NCI-H187 (cell line): ENCODE data around the gene CRB1.
"Not testable (repeated sequence)": the region's sequence is repeated elsewhere in the genome, so short reads cannot be mapped to it uniquely, and the experiment has no call there.

ENCODE experiments used
- DNase-seq, 2 experiments: peaks; one replicate each; lab custom pipeline; 2025; lab: John Stamatoyannopoulos, UW

CRB1 gene

DNA sequence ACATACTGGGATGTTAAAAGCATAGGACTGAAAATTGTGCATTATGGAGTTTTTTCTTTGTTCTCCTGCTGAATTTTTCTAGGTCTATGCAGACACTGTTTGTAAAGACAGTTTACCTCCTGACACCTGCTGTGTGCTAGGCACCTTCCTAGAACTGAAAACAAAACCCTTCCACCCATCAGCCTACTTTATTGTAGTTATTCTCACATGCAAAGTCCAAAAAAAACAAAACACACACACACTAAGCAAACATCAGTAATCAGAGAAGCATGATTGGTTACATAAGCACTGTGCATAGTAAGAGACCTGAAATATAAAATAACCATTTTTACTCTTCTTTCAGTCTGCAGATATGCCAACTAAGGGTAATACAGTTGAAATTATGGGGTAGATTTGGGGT is 195.1 kb downstream of the CRB1 start:
- no peak for DNase-seq

DNA sequence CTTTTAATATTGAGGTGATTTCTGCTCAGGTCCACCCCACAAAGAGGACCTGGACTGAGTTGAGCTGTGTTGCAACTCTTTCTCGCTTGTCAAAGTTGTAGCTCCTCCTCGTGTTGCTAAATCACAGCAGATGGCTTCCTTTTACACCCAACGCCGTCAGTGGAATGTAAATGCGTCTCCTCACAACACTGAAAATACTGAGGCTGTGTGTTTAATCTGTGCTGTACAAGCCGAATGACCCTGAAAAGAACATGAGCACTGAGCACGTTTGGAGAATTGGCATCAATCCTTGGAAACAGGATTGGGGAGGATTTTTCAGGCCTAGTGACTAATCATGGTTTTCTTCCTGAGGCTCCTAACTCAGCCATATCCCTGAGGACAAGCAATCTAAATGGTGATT is 196.0 kb downstream of the CRB1 start:
- DNase-seq: no peak

DNA sequence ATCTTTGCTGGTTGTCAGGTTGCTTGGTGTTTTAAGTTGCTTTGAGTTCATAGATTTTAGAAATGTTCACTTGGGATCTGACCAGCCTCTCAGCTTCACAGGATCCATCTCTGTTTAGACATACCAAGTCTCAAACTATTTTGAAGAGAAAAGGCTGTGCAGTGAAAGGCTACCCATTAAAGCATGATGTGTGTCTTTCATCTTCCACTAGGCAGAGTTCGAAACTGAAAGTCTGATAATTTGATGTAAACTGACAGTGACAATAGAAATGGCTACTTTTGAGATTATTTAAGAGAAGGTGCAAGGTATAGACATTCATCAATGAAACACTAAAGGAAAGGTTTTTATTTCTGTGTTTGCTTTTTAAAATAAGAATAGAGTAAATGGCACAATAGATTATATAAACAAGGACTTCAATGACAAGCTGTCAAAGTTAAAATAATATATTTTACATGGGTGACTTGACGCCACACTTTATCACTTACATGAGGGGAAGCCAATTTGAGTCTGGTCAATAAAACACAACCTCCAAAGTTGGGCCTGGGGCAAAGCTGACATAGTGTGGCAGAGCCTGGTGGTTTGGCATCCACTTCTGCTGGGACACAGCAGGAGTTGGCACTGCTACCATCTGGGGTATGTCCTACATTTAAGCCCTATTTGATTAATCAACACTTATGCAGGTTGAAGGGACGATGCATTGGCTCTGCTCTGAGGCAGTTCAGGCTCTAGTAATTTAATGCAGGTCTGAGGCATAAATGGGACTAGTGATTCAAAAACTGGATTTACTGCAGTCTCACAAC is 197.7 kb downstream of the CRB1 start:
- DNase-seq: no peak

DNA sequence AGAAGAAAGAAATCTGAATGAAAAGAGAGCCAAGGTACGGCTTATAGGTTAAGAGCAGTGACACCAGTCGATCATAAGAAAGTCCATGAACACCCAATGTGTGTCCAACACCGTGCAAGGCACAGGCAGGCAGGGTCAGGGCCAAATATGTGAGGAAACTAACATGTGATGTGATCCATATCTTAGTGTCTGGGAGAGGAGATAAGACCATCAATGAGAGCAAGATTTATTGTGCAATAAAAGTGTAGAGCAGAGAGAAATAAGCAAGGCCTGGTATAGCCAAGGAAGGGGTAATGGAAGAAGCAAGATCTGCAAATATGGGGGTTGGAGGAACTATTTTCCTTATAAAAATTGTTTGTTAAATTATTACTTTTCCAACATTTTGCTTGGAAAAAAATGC is 198.8 kb downstream of the CRB1 start:
- DNase-seq: no peak

DNA sequence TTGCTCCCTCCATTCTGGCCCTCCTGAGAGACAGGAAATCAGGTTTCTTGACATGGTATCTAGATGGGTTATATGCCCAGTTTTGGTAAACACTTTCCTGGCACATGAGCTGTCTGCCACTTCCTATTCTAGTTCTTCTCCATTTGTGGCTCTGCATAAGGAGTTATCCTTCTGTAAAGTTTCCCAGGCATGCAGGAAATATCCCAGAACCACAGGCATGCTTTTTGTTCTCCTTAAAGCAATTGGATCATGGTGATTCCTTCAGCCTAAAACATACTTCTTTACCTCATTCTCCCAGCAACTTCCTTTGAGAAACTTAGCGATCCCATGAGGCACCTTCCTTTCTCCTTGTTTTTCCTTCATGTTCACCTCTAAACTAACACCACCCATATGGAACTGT is 199.8 kb downstream of the CRB1 start:
- DNase-seq: no peak

DNA sequence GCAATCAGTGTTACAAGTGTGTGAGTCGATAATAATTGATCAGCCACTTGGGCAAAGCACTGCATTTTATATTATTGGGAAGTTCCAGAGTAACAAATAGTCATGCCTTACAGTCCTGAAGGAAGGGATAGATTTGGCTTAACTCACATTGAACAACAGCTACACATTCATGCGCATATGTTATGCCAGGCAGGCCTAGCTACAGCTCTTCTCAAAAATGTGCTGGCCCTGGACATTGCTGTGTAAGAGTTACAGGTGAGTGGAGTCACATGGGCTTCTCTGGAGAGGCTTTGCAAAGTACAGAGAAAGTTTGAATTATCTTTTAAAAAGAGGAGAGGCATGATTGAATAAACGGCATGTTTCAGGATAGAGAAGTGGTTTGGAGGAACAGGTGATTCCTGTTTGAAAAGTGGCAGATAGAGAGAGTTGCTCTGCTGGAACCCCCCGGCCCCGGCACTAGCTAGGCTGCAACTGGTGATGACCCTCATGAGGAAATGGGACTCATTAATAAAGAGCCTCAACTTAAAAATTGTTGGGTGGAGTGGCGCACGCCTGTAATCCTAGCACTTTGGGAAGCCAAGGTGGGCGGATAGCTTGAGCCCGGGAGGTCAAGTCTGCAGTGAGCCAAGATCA is 200.6 kb downstream of the CRB1 start:
- DNase-seq: no peak

DNA sequence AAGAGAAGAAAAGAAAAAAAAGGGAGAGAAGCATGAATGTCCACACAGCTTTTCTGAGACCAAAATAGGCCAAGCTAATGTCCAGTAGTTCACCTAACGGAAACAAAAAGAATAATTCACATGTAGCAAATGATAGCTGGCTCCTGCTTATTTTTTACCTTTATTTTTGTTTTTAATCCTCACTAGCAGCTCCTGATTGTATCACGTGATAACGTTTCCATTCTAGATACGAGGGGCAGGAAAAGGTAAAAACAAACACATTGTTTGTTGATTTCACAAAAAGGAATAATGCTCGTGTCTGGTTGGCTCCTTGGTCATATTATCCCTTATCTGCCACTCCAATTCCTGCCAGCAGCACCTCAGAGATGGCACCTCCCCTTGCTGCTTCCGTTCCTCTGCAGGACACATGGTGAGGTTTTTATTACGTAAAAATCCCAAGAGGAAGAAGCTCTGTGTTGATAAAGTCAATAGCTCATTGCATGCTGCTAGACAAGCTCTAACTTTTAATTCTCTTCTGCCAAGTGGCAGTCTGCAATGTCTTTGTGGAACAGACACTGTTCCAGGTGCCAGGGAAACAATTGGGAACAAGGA is 201.7 kb downstream of the CRB1 start:
- DNase-seq: no peak

DNA sequence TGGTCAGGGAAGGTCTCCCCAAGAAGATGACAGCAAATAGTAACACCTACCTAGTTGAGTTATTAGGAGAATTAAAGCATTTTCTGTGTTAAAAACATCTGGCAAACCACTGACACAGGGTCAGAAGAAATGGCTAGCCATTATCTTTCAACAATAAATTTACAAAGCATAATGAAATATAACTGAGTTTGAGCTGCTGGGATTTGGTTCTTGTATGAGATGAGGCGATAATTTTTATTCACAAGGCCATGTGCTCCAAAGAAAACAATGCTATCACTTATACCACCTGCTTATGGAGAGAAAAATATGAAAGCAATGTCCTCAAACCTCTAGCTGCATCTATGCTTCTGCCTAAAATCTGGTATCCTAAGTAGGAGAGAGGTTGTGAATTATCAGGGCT is 202.3 kb downstream of the CRB1 start:
- no peak for DNase-seq

DNA sequence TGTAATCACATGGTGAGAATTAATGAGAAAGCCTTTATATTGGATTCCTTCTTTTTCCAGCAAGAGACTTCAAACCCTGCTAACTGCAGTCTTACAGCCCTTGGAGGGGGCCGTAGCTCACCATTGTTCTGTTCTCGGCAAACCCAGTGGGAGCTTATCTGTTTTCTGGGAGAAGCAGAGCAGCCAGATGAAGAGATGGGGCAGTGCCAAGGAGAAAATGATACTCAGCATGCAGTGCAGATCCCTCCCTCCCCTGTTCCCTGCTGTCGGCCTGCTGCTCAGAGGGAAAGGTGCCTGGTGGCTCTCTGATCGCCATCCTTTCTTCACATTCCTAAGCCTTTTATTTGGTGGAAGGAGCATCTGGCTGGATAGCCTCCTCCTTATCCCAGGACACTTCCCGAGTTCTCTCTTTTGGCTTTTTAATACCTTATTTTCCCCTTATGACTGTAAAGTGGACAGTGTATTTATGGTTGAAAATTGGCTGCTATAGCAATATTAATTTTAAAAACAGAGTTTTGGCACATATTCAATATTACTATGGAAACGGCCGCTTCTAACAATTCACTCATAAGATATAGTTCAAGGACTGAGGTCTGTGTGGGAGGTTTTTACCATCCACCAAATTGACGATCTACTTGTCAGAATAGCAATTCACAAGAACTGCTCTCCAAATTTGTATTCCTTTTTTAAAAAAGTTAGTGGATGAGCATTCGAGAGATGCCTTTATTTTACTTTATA is 203.4 kb downstream of the CRB1 start:
- no peak for DNase-seq

DNA sequence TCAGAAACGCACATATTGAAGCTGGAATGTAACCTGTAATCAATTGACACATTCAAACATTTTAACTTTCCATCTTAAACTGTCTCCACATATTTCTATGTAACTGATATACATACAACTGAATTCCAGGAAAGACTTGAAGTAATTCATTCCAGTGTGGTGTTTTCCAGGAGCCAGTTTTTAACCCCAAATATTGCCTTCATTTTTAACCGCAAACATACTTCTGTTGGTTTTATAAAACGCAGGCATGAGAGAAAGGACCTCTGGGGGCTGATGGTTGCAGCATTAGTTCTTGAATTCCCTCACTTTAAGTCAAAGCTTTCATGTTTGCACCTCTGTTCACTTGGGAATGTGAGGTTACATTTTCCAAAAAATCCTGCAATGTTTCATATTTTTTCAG is 204.1 kb downstream of the CRB1 start:
- DNase-seq: no peak

DNA sequence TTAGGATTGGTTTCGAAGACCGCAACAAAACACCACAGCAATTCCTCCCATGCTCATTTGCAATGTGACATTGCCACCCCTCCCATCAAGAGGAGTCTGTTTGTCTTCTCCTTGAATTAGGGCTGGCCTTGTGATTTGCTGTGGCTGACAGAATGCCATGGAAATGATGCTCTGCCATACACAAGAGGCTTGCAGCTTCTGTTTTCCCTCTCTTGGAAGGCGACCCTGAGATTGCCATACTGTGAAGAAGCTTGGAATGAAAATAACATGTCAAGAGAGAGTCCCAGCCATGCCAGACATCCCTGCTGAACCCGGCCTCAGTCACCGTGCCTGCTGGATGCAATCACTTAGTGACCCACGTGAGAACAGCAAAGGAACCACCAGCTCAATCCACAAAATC is 212.4 kb downstream of the CRB1 start:
- DNase-seq: no peak

DNA sequence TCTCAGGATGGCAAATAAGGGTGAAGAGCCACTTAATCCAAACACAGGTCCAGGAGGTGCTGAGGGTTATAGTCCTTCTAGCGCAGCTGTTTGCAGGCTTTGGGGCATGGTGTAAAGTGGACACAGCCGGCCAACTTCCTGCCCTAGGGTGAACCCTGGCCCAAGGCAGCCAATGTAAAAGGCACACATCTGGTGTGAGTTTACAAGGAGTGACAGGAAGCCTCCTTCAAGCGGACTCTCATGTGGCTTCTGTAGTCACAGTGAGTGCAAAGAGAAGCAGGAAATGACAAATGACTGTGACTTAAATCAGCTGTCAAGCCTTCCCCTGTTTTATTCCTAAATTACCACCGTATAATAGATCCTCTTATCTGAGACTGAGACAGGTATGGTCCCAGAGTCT is 213.0 kb downstream of the CRB1 start:
- no peak for DNase-seq

DNA sequence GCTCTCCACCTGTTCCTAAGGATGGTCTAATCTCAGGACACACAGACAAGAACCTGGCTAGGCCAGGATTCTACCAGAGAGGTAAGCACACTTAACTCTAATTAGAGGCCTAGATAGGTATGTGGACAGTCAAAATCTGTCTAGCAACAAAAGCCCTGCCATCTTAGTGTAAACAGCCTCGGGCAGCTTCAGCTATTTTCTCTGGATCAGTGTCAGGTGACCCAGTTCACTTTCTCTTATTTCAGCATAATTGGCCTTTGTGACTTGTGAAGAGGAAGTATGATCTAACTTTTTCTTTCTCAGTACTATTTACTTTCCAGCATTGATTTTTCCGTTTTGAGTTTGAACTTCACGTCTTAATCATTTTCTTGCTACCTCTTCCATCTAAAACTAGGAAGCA is 217.7 kb downstream of the CRB1 start:
- no peak for DNase-seq

DNA sequence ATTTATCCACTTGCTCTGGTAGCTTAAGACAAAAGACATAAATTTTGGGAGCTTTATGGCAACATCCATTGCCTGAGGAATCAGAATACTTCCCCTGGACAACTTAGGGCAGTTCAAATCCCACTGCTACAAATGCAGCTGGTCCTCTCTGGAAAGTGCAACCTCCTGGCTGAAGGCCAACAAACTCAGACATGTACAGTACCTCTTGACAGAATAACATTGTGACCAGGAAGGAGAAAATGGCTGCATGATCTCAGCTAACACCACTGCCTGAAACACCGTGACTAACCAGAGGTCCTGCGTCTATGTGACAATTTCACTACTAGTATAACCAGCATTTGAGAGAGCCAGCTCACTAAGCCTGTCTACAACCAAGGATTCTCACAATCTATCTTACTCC is 218.9 kb downstream of the CRB1 start:
- peak in 1 of 2 experiments; percentile 4 for DNase-seq

DNA sequence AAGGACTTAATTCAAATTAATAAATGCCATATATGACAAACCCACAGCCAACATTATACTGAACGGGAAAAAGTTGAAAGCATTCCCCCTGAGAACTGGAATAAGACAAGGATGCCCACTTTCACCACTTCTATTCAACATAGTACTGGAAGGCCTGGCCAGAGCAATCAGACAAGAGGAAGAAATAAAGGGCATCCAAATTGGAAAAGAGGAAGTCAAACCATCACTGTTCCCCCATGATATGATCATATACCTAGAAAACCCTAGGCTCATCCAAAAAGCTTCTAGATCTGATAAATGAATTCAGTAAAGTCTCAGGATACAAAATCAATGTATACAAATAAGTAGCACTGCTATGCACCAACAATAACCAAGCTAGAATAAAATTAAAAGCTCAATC is 223.5 kb downstream of the CRB1 start:
- DNase-seq: not testable (repeated sequence)

DNA sequence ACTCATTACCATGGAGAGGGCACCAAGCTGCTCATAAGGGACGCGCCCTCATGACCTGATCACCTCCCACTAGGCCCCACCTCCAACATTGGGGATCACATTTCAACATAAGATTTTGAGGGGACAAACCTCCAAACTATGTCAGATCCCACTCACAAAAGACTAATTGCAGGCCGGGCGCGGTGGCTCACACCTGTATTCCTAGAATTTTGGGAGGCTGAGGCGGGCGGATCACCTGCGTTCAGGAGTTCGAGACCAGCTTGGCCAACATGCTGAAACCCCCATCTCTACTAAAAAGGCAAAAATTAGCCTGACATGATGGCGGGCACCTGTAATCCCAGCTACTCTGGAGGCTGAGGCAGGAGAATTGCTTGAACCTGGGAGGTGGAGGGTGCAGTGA is 228.7 kb downstream of the CRB1 start:
- no peak for DNase-seq

DNA sequence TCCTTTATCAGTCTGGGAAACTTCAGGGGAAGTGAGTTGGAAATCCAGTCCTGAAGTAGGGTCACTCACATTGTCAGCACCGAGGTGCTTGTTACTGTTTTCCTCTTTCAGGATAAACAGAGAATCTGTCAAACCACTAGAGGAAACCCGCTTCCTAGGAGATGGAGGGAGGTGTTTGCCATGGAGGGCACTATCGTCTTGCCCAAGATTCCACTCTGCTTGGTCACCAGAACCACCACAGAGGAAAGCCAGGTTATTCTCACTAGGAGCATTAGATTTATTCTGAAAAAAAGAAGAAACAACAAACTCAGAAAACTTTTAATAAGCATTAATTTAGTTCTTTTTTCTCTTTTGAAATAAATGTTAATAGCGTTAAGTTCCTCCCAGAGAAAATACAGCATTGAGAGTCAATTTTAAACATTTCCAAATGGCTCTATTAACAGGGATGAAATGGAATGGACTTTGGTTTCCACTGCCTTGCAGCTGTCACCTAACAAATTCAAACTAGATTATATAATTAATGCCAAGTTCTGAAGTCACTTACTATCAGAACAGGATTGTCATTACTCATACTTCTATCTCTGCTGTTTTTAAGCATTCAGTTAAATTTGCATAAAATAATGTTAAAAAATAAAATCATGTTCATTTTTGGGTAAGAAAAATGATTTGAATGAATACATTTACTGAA is 242.8 kb downstream of the CRB1 start:
- DNase-seq: no peak

DNA sequence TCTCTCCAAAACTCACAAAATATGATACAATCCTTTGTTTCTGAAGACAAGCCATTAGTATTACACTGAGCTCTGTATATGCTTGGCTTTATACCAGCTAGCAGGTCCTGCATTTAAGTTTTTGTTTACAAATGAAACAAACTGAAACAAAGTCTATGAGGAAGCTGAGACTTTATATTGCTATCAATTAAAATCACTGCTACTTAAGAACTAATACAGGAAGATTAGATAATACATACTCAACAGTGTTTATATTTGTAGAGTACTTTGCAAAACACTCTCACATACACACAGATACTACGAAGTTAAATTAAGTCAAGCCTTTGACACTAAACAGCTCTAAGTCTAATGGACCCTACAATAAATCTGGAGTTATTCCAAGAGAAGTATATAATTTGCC is 247.4 kb downstream of the CRB1 start:
- no peak for DNase-seq

DNA sequence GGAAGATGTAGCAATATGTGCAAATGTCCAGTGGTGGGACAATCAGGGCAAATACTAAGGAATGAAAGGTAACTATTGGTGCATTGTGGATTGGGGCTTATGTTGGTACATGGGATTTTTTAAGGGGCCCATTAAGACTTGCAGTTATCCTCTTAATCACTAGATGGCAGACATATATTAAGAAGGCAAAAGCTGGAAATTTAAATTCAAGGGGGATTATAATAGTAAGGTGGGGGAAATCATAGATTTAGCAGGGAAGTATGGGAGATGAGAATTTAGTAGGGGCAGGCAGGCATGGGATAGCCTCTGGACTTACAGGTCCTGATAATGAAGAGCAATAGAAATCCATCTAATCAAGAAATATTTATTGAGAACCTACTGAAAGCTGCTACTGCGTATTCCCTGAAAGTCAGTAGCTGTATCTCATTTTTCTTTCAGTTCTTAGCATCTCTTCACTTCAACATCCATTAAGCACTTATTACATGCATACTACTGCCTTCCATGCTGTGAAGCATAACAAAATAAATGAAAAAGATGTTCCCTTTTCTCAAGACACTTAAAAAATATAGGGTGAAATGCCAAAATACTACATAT is 251.8 kb downstream of the CRB1 start:
- no peak for DNase-seq

DNA sequence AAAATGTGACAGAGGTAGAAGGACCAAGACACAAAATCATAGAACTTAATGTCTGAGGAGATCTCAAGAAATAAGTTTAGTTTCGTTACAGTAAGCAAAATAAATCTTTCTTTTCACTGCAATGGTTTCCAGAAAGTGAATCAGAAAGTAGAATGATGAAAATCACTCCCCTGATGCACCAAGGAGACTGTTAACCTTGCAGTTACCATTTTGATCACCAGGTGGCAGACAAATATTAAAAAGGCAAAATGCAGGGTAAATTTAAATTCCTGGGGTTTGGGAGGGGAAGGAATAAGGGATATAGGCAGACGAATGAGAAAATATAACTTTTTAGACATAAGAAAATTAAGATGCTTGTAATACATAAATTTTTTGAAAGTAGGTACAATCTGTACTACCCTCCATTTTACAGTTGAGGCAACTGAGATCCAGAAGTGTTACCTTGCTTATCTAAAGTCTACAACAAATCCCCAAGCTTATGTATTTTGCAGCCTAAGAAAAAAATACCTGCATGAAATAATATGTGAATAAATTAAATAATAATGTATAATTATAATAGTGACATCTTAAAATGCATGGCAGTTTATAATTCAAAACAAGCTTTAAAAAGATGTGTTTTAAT is 253.2 kb downstream of the CRB1 start:
- DNase-seq: no peak

DNA sequence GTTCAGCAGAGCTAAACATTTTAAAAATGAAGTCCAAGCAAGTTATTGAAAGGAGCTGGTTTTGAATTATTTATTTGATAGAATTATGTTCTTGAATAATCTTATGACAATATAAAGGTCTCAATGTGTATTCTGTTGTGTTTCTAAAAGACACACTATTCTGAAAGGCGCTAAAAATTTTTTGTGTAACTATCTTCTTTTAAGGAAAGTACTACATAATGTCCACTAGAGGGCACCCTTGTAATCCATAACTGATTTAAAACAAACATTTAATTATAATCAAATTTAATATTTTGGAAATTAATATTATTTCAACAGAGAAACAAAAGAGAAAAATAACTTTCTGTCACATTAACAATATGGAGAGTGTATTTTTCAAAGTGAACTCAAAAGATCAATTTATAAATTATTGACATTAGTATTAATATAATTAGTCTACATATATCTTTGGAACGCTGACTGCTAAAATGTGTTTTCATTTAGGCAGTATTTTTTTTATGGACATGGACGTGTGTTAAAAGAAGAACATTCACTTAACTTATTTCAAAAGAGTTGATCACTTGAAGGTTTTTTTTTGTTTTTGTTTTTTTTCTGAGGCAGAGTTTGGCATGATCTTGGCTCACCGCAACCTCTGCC is 258.8 kb downstream of the CRB1 start:
- no peak for DNase-seq
